Liver (tissue), 9 donors: ENCODE results near the gene FMN1. TPM values are rescaled to one million over a fixed set of nuclear protein-coding genes. Genes with fewer than 3 reads are reported as not detected.

Experiments
- DNase-seq: peaks from one replicate; pipeline ENCODE4 v3.0.0-alpha.2; 2017; ENCODE audit warnings: low spot score
- H3K27ac ChIP-seq, 2 donors: one replicate each; pipeline ENCODE4 v1.7.0; 2013; ENCODE audit warnings: inconsistent platforms in 2 of 2, low read length in 2 of 2, control low read depth in 1 of 2, low read depth in 1 of 2, mild to moderate bottlenecking in 1 of 2
- H3K27me3 ChIP-seq, 4 donors: one replicate each; pipeline versions ENCODE4 v1.6.1 to v1.7.0; 2013; ENCODE audit warnings: low read length in 3 of 4, inconsistent platforms in 1 of 4, mild to moderate bottlenecking in 1 of 4, moderate library complexity in 1 of 4; ENCODE audit not compliant: control insufficient read depth in 4 of 4, insufficient read depth in 4 of 4
- H3K36me3 ChIP-seq, 4 donors: one replicate each; pipeline versions ENCODE4 v1.6.1 to v1.7.0; 2013; ENCODE audit warnings: low read length in 3 of 4, mild to moderate bottlenecking in 3 of 4, low read depth in 1 of 4, moderate library complexity in 1 of 4; ENCODE audit not compliant: control insufficient read depth in 4 of 4, insufficient read depth in 3 of 4
- H3K4me1 ChIP-seq, 4 donors: one replicate each; pipeline versions ENCODE4 v1.6.1 to v1.7.0; 2013; ENCODE audit warnings: low read length in 3 of 4, mild to moderate bottlenecking in 3 of 4, moderate library complexity in 1 of 4; ENCODE audit not compliant: control insufficient read depth in 4 of 4, insufficient read depth in 4 of 4
- H3K4me3 ChIP-seq, 3 donors: one replicate each; pipeline versions ENCODE4 v1.6.1 to v1.7.0; 2013; ENCODE audit warnings: low read length in 3 of 3, control low read depth in 1 of 3, low read depth in 1 of 3, mild to moderate bottlenecking in 1 of 3
- H3K9ac ChIP-seq, 2 donors: one replicate each; pipeline ENCODE4 v1.7.0; 2013; ENCODE audit warnings: low read length in 2 of 2, mild to moderate bottlenecking in 2 of 2, moderate library complexity in 2 of 2, control low read depth in 1 of 2, low read depth in 1 of 2
- H3K9me3 ChIP-seq, 4 donors: one replicate each; pipeline versions ENCODE4 v1.6.1 to v1.7.0; 2013; ENCODE audit warnings: low read length in 3 of 4; ENCODE audit not compliant: control insufficient read depth in 4 of 4
- ATF3 ChIP-seq: IDR thresholded peaks from 2 replicates; pipeline ENCODE4 v1.6.1; 2016; ENCODE audit warnings: antibody characterized with exemption
- CTCF ChIP-seq: fragments of 150-350 bp; IDR thresholded peaks from 2 replicates; pipeline ENCODE4 v1.5.1; 2017; ENCODE audit warnings: improper control_type of control experiment, low read depth, low read length; ENCODE audit not compliant: missing input control
- EGR1 ChIP-seq, 2 donors: IDR thresholded peaks; 2 replicates each; pipeline ENCODE4 v1.6.1; 2016 to 2018; ENCODE audit warnings: antibody characterized with exemption in 2 of 2, low read depth in 2 of 2
- FOXA1 ChIP-seq: IDR thresholded peaks from 2 replicates; pipeline ENCODE4 v1.6.1; 2016; ENCODE audit warnings: antibody characterized with exemption
- FOXA2 ChIP-seq: IDR thresholded peaks from 2 replicates; pipeline ENCODE4 v1.6.1; 2016; ENCODE audit warnings: antibody characterized with exemption
- GABPA ChIP-seq, 2 donors: IDR thresholded peaks in 1 of 2; conservative IDR thresholded peaks in 1 of 2; 2 replicates each; pipeline ENCODE4 v1.6.1; 2016; ENCODE audit warnings: antibody characterized with exemption in 2 of 2, mild to moderate bottlenecking in 1 of 2, moderate library complexity in 1 of 2
- HNF4A ChIP-seq, 2 donors: conservative IDR thresholded peaks; 2 replicates each; pipeline ENCODE4 v1.6.1; 2016; ENCODE audit warnings: antibody characterized with exemption in 2 of 2, mild to moderate bottlenecking in 2 of 2
- HNF4G ChIP-seq: IDR thresholded peaks from 2 replicates; pipeline ENCODE4 v1.6.1; 2016; ENCODE audit warnings: antibody characterized with exemption
- JUND ChIP-seq, 2 donors: IDR thresholded peaks; 2 replicates each; pipeline ENCODE4 v1.6.1; 2016; ENCODE audit warnings: antibody characterized with exemption in 2 of 2
- MAX ChIP-seq: IDR thresholded peaks from 2 replicates; pipeline ENCODE4 v1.6.1; 2016; ENCODE audit warnings: antibody characterized with exemption
- NR2F2 ChIP-seq: IDR thresholded peaks from 2 replicates; pipeline ENCODE4 v1.6.1; 2016; ENCODE audit warnings: antibody characterized with exemption
- RAD21 ChIP-seq, 2 donors: IDR thresholded peaks; 2 replicates each; pipeline ENCODE4 v1.6.1; 2016; ENCODE audit warnings: antibody characterized with exemption in 2 of 2, mild to moderate bottlenecking in 2 of 2
- RXRA ChIP-seq, 2 donors: IDR thresholded peaks; 2 replicates each; pipeline ENCODE4 v1.6.1; 2017 to 2018; ENCODE audit warnings: antibody characterized with exemption in 2 of 2, mild to moderate bottlenecking in 1 of 2
- SP1 ChIP-seq: IDR thresholded peaks from 2 replicates; pipeline ENCODE4 v1.6.1; 2018; ENCODE audit warnings: antibody characterized with exemption, mild to moderate bottlenecking
- TAF1 ChIP-seq: conservative IDR thresholded peaks from 2 replicates; pipeline ENCODE4 v1.6.1; 2016; ENCODE audit warnings: antibody characterized with exemption, mild to moderate bottlenecking
- YY1 ChIP-seq: IDR thresholded peaks from 2 replicates; pipeline ENCODE4 v1.6.1; 2016; ENCODE audit warnings: antibody characterized with exemption, mild to moderate bottlenecking
- WGBS: extraction: QIAGEN DNeasy Blood & Tissue Kit; methylation state at CpG from one replicate; pipeline ENCODE4 v1.1.7; 2013; 5-methylcytosine and 5-hydroxymethylcytosine counted together
- polyA plus RNA-seq, 2 donors: library from polyadenylated mRNA; stranded (reverse) in 1 of 2; unstranded in 1 of 2; fragments of 200-250 nt in 1 of 2; fragments of >200 nt in 1 of 2; fragmentation: Nextera tagmentation in 1 of 2; extraction: Ambion mirVana in 1 of 2; gene quantifications; one replicate each; pipeline versions ENCODE4 v1.2.1 to v1.2.3, GENCODE V29; 2013 to 2015
- total RNA-seq, 2 donors: library from RNA; depleted of rRNA; stranded (reverse); fragments of >200 nt; gene quantifications; one replicate each; pipeline ENCODE4 v1.2.3, GENCODE V29; 2014
- donor health status: healthy.
- donor health status: healthy.
- donor health status: healthy.
- donor health status: healthy.
- donor health status: healthy.

FMN1 gene
- total and polyA plus RNA-seq, 4 donors = 0.21 to 5.4 (median 0.53) TPM

- Histone ChIP-seq H3K9ac (no peak overlapping the region), H3K4me3 (no peak overlapping the region), H3K27me3 (peaks cover 0 to 2% (median 0%) of the 10 kb centered on the region in 4 donors), H3K9me3 (no peaks in the 10 kb centered on the region), H3K27ac (no peak overlapping the region), H3K36me3 (no peaks in the 10 kb centered on the region), H3K4me1 (no peaks in the 10 kb centered on the region)
- TF ChIP-seq CTCF (no peak), FOXA2 (no peak)
- WGBS = 82% methylated on average over 2 of the region's 2 CpGs
- no peak for DNase-seq
These were observed 23.6 kb upstream of the FMN1 start for GRCh38 chr15:33218071-33218491.

- no peak overlapping the region for H3K4me3 ChIP-seq
- H3K9me3 ChIP-seq = no peaks in the 10 kb centered on the region
- DNase-seq = no peak
- H3K27ac ChIP-seq = no peak overlapping the region
- peaks cover 0 to 2% (median 0%) of the 10 kb centered on the region in 4 donors for H3K27me3 ChIP-seq
- no peaks in the 10 kb centered on the region for H3K4me1 ChIP-seq
- H3K9ac ChIP-seq = no peak overlapping the region
- TF ChIP-seq RAD21 (IDR thresholded peaks at IDR 0.05) = peak; percentile 32 to 35
- no peak for TF ChIP-seq YY1
- TF ChIP-seq RXRA (IDR thresholded peaks at IDR 0.05) = no peak
- TF ChIP-seq CTCF = peak; percentile 24
- no peak for TF ChIP-seq FOXA1
- TF ChIP-seq JUND (IDR thresholded peaks at IDR 0.05) = no peak
- WGBS = 94% methylated on average over 3 of the region's 3 CpGs
- no peaks in the 10 kb centered on the region for H3K36me3 ChIP-seq
These were observed 21.7 kb upstream of the FMN1 start for GRCh38 chr15:33215941-33216872.

- H3K27me3 ChIP-seq = peaks cover 0 to 2% (median 0%) of the 10 kb centered on the region in 4 donors
- no peak for DNase-seq
- no peak for TF ChIP-seq ATF3
- TF ChIP-seq FOXA2 = no peak
- no peak for TF ChIP-seq EGR1 (IDR thresholded peaks at IDR 0.05; ENCODE audit: low read depth in 2 of 2)
- TF ChIP-seq RAD21 (IDR thresholded peaks at IDR 0.05) = no peak
- TF ChIP-seq HNF4G = no peak
- TF ChIP-seq TAF1 = no peak
- TF ChIP-seq YY1 = no peak
- TF ChIP-seq SP1 = no peak
- TF ChIP-seq MAX = no peak
- TF ChIP-seq RXRA (IDR thresholded peaks at IDR 0.05) = no peak
- TF ChIP-seq JUND (IDR thresholded peaks at IDR 0.05) = no peak
- no peak for TF ChIP-seq NR2F2
- TF ChIP-seq HNF4A (conservative IDR thresholded peaks at IDR 0.05) = no peak
- TF ChIP-seq GABPA (IDR thresholded peaks at IDR 0.05 in 1 of 2, conservative IDR thresholded peaks at IDR 0.05 in 1 of 2) = no peak
- H3K9ac ChIP-seq = no peak overlapping the region
- no peaks in the 10 kb centered on the region for H3K9me3 ChIP-seq
- no peaks in the 10 kb centered on the region for H3K4me1 ChIP-seq
- WGBS = 53% methylated on average over 3 of the region's 3 CpGs
- H3K4me3 ChIP-seq = no peak overlapping the region
- H3K27ac ChIP-seq = no peak overlapping the region
- H3K36me3 ChIP-seq = no peaks in the 10 kb centered on the region
These were observed 16.8 kb upstream of the FMN1 start for GRCh38 chr15:33211176-33211808.
